Middle frontal gyrus (tissue), 1 donor: ENCODE data around the gene KIAA0930.

ENCODE experiments used
- DNase-seq: peaks from one replicate; pipeline ENCODE4 v3.0.0-alpha.2; 2015; ENCODE audit warnings: low spot score; ENCODE audit errors: extremely low spot score

Gene KIAA0930

DNA sequence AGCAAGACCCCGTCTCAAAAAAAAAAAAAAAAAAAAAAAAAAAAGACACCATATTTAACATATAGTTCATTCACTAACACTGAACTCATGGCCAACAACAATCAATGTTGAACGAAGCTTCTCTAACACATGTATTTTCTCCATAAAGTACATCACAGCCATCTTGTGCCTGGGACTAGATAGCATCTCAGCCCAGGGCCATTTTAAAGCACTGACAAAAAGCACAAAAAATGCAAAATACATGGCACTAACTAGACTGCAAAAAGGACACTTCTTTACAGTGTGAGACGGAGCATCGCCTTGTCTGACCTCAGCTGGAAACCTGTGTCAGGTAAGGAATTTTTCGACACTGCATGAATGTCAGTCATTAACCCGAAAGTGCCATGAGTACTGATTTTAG lies 23.3 kb downstream of the KIAA0930 start:
- DNase-seq: no peak

DNA sequence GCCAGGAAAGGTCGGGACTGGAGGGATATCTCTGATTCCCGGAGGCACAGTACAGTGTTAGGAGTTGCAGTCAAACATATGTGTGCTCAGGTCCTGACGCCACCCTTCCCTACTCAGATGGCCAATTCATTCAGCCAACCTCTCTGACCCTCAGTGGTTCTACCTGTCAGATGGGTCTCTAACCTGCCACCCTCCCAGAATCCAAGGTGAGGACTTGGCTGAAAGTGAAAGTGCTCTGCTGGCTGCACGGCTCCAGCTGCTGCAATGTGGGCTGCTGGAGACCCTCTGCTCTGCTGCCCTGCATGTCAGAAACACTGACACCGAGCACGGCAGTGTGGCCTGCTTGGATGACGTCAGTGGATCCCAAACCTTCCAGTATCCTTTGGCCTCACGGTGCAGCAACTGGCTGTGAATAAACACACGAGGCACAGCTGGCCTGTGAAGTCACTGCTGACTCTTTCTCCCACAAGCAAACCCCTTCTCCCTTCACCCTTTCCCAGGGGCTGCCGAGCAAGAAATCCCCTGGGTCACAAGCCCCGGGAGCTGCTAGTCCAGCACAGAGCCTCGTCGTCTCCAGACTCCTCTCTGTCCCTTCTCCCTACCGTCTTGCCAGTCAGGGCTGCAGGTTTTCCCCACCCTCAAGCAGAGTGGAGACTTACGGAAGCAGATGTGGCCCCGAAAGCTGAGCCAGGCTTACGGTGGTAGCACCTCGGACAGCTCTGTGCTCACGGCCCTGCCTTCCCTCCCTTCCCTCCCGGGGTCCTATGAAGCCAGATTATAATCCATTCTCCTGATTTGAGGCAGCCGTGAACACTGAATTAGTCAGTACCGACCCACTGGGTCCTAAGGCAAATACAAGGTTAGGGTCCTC lies 24.3 kb downstream of the KIAA0930 start:
- no peak for DNase-seq

DNA sequence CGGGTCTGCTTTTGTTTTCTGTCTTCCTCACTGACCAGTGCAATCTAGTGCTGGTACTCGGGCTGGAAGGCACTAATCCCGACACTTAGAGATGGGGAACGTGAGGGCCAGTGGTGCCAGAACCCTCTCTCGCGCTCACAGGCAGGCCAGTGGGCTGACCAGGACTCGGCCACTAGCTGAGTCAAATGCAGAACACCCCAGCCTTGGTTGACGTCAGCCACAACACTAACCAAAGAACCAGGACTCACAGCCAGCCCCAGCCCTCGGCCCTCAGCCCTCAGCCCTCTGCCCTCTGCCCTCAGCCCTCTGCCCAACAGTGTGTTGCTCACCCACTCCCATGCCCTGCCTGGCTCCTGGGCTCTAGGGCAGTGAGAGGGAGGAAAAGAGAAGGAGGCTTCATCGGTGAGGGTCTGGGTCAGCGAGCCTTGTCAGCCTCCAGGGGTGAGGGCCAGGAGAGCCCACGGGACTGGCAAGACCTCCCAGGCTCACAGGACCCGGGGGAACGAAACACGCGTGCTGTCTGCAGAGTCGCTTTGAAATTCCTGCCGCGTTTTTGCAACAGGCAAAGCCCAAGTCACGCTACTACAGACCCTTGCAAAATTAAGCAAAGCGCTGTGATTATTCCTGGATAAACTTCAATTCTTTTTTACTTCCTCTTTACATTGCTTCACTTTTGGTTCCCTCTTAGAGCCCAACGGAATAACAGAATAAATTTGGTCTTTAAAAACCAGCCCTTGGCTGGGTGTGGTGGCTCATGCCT lies 27.5 kb downstream of the KIAA0930 start:
- DNase-seq: no peak

GRCh38 chr22:45212306-45212709 lies 28.4 kb downstream of the KIAA0930 start:
- DNase-seq: peak; percentile 91

DNA sequence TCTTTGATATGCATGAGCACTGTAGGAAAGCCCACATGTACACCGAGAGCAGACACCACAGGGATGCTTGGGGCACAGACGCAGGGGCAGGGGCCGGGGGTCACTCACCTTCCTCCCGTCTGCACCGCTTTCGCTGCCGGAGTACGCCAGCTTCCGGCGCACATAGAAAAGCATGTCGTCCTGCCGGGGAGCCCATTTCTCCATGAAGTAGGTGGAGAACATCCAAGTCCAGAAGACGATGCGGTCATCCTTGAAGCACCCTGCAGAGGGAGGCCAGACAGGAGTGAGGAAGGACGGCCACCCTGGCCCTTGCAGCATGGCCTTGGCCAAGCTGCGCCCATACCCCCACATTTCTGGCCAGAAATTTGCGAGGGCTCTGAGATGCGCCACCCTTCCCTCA lies 28.8 kb downstream of the KIAA0930 start:
- no peak for DNase-seq

DNA sequence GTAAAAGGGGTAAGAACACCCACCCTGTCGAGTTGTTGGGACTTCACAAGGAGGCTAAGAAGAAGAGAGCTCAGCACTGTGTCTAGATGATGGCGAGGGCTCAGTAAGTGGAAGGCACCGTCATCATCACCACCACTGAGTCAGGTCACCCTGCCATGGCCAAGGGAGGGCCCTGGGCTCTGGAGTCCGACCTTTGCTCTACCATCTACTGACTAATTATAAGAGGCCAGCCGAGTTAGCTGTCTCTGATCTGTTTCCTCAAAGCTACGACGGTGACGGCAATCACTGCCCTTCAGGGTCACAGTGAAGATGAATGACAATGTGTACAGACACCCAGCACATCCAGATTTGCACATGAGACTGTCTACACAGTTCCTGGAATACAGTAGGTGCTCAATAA lies 29.3 kb downstream of the KIAA0930 start:
- no peak for DNase-seq

DNA sequence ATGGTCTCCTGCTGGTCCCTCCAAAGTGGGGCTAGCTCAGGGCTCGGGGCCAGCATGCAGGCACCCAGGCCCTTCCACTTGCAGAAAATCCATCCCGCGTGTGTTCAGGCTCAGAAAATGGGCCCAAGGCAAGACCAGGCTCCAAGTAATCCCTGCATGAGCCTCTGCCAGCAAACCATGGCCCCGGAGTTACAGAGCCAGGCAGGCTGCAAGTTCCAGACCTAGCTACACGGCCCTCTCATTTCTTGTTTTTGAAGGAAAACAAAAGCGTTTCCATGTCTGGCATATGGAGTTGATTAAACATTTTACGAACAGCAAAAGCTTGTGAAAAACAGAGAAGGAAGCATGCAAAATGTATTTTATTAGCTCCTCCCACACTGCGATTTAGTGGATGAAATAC lies 29.7 kb downstream of the KIAA0930 start:
- DNase-seq: no peak

- DNase-seq: no peak
These were observed 30.1 kb downstream of the KIAA0930 start for GRCh38 chr22:45210577-45210976.

- no peak for DNase-seq
These were observed 30.5 kb downstream of the KIAA0930 start for GRCh38 chr22:45210174-45210573.

GRCh38 chr22:45208993-45209838 lies 31.5 kb downstream of the KIAA0930 start:
- no peak for DNase-seq

- no peak for DNase-seq
These were observed 32.0 kb downstream of the KIAA0930 start for GRCh38 chr22:45208696-45208992.

DNA sequence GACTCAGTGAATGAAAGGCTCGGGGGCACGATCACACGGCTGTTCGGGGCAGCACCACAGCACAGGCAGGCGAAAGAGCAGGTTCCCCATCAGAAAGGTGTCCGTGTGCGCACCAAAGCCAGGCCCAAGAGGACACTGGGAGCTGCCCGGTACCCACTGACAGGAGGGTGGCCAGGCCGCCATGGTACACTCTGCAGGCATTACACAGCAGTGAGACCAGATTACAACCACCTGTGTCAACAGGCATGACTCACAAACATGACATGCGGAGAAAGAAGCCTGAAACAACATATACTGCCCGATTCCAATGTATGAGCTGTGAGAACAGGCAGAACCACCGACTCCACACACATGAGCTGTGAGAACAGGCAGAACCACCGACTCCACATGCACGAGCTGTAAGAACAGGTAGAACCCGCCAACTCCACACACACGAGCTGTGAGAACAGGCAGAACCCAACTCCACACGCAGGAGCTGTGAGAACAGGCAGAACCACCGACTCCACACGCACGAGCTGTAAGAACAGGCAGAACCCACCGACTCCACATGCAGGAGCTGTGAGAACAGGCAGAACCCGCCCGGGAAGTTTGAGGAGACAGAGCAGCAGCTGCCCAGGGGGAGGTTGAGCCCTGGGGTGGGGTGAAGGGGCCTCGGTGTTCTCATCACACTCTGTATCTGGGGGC lies 32.6 kb downstream of the KIAA0930 start:
- DNase-seq: no peak

DNA sequence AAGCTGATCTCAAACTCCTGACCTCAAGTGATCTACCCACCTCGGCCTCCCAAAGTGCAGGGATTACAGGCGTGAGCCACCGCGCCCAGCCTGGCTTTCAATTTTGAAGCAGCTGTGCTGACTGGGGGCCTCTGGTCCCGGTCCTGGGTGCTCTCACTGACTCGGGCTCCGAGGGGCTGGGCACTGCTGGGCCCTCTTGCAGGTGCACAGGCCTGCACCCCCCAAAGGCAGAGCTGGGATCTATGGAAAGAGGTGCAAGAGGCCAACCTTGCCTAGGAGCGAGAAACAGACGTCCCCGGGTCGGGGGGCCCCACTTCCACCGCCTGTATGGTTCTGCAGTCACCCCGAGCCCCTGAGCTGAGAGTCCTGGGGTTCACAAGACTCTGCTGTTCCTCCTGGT lies 33.2 kb downstream of the KIAA0930 start:
- no peak for DNase-seq

DNA sequence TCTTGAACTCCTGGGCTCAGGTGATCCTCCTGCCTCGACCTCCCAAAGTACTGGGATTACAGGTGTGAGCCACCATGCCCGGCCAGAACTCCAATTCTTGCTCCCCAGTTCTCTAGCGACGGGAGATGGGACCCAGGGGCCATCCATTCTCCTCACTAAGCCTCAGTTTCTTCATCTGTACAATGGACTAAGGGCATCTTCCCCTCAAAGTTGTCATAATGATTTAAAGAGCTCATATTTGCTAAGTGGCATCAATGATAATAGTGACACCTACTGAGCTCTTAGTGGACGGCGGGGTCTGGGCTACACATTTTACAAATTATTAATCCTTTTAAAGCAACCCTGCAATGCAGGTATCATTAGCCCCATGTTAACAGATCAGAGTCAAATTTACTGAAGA lies 34.5 kb downstream of the KIAA0930 start:
- DNase-seq: no peak

DNA sequence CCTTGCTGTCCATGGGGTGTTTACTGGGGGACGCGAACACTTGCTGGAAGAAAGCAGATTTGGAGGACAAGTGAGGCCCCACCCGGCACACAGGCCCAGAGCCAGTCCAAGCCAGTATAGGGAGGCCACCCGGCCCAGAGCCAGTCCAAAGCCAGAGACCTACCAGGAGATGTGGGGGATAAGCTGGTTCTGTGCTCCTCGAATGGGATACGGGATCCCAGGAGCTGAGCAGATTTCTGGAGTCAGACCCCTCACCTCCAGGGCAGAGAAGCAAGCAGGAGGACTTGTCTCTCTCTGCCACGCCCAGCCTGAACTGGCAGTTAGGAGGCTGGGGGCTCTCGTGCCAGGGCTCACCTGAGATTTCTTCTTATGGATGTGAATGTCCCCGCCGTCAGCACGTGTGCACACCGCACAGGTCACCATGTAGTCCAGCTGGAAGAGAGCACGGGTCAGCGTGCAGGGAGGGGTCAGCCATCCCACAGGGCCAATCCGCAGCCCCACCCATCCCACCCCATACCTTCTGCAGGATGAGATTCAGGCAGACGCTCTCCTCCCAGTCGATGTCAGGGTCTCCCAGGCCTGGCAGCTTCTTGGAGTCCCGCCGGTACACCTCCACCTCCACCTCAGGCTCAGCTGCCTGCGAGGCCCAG lies 35.3 kb downstream of the KIAA0930 start:
- DNase-seq: no peak

GRCh38 chr22:45204819-45205218 lies 35.9 kb downstream of the KIAA0930 start:
- DNase-seq: no peak

GRCh38 chr22:45204241-45204640 lies 36.5 kb downstream of the KIAA0930 start:
- no peak for DNase-seq

DNA sequence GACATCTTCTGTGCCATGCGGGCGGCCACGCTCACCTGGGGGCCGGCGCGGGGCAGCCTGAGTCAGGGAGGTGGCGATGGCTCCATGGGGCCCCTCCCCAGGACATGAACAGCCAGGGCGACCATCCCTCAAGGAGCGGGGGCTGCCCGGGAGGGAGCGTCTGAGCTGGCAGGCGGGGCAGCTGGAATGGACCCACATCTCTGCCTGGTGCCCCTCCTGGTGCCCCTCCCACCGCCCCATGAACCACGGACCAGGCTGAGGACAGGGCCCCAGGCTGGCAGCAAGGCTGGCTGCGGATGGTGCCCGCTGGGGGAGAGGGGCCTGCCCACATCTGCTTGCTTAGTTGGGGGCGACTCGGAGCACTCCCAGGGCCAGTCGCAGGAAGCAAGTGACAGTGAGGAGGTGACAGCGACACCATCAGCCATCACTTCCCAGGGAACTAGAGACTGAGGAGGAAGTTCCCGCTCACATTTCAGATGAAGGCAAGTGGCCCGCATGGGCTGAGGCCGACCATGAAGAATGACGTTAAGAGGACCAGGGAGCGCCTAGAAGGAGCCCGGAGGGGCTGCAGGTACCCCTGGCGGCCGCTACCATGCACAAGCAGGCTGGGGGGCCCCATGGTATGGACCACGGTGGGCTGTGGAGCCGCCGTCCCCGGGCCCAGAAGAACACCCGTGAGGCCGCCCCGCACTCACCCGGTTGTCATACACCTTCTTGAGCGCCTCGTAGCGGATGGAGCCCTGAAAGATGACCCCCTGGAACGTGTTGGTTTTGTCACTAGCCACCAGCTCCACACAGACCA lies 37.3 kb downstream of the KIAA0930 start:
- DNase-seq: no peak

DNA sequence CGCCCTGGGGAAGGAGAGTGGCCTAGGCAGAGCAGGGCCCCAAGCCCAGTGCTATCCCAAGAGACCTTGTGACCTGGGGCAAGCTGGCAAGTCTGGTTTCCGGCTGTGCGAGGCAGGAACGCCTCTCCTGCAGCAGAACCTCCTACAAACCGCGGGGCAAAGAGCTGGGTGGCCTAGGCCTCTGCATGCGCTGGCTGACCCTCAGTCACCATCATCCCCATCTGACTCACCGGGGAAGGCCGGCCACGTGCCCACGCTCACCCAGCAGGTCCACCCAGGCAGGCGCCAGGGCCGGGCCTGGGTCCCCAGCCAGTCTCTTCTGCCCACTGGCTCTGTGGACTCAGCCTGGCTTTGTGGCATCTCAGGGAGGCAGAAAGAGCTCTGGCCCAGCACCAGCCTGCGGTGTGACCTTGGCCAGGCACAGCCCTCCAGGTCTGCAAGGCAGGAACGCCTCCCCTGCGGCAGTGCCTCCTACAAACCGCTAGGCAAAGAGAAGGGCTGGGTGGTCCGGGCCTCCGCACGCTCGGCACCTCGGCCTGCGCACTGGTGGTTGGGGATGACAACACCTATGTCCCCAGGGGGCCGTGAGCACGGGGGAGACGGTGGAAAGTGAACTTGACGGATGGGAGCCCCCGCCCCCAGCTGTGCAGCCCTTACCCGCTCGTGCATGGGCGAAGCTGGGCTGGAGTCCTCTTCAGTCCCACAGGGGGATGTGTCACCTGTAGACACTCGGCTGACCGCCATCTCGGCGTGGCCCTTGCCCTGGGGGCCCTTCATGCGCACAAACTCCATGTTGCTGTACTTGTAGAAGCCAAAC lies 38.2 kb downstream of the KIAA0930 start:
- no peak for DNase-seq
